HG03575 (cell line): ENCODE results near the gene TMSB10.
"Not testable (repeated sequence)": the region's sequence is repeated elsewhere in the genome, so short reads cannot be mapped to it uniquely, and the experiment has no call there.

Source experiments
- ATAC-seq: cut with Tn5 transposase; IDR thresholded peaks from one replicate; pipeline ENCODE4 v1.9.1; 2021; ENCODE audit not compliant: unreplicated experiment, insufficient number of reproducible peaks, low FRiP score; ENCODE audit errors: extremely low read depth

Gene TMSB10

DNA sequence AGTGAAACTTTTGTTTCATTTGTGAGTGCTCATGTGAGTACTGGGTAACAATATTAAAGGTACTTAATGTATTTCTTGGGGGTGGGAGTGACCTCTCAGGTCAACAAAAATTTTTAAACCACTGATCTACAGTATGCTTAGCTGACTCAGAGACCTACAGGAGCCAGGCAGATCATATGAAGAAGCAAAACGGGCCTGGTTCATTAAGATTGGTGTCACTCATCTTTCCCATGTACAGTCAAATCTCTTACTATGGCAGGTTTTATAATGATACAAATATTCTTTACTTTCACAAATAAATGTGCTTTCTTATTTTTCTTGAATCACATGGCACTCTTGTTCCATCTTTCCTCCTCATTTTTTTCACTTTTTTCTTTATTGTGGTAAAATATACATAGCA is 7.7 kb upstream of the TMSB10 start:
- ATAC-seq, result no peak

DNA sequence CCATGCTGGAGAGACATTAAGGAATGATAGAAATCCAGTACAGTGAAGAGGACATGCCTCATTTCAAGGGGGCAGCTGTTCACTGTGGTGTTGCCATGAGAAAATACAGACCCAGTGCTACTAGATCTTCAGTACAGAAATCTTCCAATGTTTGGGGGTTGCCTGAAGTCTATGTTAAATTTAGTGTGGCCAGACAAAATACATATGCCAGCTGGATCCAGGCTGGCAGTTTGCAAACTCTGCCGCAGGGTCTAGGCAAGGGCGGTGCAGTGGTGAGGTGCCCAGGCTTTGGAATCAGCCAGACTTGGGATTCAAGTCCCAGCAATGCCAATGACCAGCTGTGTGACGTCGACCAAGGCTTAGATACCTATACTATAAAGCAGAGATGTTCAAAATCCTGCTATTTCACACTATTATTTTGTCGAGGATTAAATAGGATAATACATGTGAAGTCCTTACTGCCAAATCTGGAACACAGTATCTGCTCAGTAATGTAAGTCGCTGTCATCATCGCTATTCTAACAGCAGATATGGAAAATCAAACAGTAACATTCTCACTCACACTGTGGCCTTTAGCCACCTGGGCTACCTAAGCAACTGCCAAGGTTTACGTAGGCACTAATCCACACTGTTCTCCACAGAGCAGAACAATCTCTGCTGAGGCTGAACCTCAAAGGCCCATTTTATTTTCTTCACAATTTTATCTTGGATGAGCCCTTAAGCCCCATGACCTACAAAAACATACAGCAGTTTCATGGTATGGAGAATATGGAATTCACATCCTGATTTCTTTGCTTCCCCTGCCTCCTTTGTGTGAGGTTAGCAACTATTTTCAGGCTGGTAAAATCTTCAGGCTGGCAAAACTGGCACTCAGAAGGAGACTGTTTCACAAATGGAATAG is 5.9 kb upstream of the TMSB10 start:
- ATAC-seq, result no peak

DNA sequence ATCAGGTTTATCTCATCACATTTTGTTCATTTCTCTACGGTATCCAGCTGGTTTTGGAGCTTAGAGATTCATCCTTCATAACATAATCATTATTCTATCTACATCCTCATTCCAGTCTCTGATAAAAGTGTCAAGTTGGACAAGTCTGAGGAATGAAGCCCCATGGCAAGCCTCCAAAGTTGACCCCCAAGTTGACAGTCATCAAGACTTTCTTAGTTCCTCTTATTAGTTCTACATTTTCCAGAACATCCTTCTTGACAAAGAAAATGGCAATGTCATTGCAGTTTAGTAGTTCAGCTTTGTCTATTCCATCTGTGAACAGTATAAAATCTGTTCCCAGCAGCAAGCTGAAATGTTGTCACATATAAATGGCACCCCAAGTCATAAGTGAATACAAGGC is 4.5 kb upstream of the TMSB10 start:
- no peak for ATAC-seq

DNA sequence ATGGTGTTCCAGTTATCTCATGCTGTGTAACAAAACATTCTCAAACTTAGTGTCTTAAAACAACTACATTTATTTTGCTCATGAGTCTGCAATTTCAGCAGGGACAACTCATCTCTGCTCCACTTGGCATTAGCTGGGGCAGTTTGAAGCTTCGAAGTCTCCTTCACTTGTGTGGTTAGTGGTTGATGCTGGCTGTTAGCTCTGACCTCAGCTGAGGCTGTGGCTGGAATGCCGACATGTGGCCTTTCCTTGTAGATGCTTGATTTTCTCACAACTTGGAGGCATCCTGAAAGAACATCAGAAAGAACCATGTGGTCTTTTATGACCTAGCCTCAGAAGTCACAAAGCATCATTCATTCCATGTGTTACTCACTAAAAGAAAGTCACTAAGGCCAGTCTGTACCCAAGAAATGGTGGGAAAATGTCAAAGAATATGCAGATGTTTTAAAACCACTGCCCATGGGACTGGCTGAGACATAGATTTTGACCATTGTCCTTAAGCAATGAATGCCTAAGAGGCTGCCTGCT is 3.8 kb upstream of the TMSB10 start:
- ATAC-seq, result no peak

DNA sequence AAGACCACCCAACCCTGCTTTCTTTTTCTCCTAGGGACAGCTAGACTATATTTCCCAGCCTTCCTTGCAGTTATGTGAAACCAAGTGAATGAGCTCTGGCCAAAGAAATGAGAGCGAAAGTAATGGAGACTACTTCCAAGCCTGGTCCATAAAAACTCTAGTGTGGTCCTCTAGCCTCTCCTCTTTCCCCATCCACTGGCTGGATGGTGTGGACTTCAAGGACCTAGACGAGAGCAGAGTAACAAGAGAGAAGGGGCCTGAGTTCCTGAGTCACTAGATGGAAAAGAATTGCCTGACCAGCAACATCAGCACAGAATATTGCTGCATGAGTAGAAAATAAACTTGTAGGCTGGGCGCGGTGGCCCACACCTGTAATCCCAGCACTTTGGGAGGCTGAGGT is 2.9 kb upstream of the TMSB10 start:
- no peak for ATAC-seq

DNA sequence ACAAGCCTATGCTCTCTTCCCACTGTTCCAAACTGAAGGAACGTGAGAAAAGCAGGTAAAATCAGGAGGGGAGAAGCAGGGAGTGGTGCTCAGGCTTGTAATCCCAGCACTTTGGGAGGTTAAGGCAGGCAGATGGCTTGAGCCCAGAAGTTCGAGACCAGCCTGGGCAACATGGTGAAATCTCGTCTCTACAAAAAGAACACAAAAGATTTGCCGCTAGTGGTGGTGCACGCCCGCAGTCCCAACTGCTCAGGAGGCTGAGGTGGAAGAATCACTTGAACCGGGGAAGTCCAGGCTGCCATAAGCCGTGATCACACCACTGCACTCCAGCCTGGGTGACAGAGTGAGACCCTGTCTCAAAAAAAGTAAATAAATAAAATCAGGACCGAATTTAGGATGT is 1.3 kb upstream of the TMSB10 start:
- ATAC-seq, result no peak

DNA sequence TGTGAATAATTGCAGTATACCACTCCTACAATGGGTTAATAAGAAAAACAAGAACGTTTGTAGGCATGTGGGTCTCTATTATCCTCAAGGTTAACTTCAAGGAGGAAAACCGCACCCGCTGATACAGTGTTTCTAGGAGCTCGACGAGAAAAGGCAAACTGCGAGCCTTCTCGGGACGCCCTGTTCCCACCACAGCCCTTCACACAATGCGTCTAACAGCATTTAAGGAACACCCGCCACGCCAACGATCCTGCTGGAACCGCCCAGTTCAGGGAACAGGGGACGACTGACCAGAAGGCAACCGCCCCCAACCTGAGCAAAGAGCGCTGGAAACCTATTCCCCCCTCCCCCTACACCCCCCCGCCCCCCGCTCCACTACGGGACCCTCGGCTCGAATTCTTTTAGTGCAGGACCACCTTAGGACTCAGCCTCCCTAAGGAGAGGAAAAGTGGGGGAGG is 710 bp upstream of the TMSB10 start:
- no peak for ATAC-seq

DNA sequence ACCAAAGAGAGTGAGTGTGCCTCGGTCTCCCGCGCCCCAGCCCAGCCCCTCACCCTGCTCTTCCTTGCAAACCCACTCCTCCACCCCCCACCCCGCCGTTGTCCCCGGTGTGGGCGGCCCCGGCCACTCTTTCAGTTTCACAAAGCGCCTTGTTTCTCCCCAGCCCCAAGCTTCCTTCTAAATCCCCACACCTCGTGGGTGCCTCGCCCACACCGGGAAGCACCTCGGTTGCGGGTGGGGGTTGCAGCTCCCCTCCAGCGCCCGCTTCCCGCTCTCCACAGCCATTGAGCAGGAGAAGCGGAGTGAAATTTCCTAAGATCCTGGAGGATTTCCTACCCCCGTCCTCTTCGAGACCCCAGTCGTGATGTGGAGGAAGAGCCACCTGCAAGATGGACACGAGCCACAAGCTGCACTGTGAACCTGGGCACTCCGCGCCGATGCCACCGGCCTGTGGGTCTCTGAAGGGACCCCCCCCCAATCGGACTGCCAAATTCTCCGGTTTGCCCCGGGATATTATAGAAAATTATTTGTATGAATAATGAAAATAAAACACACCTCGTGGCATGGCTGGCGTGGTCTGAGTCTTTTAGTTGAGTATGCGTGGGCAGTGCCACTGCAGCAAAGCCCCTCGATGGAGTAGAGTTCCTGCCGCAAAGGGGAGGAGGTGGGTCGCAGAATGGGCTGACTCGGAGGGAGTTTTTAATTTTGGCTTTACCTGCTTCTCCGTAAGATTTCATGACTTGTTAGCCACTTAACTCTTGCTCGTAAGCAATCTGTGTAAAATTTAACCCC is 848 bp downstream of the TMSB10 start:
- ATAC-seq, result no peak

DNA sequence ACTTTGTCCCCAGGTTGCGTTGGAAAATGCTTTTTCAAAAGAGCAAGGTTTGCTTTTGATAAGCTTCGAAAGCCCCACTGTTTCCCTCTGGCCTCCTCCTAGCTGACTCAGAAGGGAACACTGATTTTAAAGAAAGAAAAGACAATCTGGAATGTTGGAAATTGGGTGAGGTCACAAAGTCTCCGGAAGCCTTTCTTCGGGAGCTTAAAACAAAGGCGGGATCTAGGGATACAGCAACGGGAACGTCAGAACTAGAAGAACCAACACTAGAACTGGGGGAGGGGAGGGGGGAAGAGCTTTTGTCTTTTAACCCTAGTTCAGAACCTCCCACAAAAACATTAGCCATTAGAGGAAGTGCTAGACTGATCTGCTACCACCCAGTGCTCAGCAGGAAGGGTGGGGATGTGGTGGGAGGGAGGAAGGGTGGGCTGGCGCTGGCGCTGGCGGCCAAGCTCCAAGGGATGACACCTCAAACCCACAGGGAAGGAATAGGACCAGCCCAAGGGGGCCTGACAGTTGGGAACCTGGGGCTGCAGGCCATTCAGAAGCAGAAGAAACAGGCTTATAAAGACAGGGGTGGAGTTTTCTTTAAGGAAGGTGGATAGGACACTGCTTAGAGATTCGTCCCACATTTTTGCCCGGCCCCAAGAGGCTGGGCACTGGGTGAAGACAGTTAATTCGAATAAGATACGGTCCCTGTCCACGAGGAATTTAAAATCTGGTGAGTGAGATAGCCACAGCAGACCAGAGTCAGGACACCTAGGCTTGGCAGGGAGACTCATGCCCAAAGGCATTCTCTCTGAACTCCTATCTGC is 1.7 kb downstream of the TMSB10 start:
- ATAC-seq, result no peak

DNA sequence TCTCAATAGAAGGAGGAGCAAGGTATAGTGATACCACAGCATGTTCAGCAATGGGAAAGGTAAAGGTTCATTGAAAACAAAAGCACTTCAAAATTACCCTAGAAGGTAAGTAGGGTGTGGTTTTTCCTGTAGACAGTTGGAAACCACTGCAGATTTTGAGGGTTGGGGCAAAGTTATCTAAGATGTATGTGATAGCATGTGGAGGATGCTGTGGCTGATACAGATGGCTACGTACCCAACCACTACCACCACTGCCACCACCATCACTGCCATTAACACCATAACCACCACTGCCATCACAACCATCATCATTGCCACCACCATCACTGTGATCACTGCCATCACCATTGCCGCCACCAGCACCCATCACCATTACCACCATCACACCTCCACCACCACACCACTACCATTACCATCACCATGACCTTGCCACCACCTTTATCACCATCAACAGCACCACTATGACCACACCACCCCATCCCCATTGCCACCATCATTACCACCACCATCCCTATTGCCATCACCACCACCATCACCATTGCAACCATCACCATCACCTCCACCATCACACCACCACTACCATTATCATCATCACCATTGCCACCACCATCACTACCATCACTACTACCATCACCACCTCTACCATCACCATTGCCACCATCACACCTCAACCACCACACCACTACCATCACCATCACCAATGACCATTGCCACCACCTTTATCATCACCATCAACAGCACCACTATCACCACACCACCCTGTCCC is 3.7 kb downstream of the TMSB10 start:
- ATAC-seq, result no peak

DNA sequence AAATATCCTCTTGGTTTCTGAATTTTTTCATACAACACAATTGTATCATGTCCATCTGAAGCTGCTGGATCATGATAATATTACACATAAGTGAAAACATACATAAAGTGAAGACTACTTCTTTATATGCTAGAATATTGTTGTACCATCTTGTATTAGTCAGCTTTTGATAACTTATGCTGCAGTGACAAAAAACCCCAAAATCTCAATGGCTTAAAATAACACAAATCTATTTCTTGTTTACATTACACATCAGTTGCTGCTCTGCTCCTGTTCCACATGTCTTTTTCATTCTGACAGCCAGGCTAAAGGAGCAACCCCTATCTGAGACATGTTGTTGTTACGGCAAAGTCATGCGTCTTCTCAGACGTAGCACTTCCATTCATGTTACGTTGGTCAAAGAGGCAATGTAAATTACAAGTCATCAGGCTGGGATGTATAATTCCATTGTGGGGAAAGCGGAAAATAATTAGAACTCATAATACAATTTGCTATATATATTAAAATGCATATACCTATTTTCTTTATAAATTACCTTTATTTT is 5.8 kb downstream of the TMSB10 start:
- ATAC-seq, result no peak

DNA sequence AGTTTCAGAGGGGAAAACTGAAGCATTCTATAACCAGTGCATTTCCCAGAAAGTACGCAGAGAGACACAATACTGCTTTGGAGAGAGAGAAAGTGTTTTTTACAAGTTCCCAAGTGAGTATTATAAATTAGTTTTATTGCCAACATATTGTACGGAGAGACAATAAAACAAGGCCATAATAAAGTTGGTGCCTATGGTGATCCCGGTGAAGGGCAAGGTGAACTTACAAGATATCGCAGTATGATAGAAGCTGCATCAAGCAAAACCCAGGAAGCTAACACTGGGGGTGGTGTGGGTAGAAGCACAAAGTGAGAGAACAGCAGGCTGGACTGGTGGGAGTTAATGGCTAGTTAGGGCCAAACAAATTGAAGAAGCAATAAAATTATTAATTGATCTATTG is 7.5 kb downstream of the TMSB10 start:
- no peak for ATAC-seq

DNA sequence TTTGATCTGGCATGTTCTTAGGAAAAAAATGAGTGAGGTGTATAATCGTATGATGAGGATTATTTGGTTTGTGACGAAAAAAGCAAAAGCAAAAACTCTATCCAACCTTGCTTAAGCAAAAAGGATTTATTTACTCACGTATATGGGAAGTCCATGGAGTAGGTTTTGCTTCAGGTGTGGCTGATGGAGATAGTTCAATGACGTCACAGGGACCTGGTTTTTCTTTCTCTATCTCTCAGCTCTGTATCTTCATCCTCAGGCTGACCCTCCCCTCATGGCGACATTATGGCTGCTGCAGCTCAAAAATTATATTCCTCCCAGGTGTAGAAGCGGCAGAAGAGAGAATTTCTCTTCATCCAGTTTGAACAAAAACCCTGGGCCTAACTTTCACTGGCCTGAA is 8.9 kb downstream of the TMSB10 start:
- no peak for ATAC-seq

DNA sequence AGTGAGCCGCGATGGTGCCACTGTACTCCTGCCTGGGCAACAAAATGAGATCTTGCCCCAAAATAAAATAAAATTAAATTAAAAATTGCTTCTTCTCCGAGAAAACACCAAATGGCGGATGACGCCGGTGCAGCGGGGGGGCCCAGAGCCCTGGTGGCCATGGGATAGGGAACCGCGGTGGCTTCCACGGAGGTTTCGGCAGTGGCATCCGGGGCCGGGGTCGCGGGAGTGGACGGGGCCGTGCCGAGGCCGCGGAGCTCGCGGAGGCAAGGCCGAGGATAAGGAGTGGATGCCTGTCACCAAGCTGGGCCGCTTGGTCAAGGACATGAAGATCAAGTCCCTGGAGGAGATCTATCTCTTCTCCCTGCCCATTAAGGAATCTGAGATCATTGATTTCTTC is 10.2 kb downstream of the TMSB10 start:
- not testable (repeated sequence) for ATAC-seq

DNA sequence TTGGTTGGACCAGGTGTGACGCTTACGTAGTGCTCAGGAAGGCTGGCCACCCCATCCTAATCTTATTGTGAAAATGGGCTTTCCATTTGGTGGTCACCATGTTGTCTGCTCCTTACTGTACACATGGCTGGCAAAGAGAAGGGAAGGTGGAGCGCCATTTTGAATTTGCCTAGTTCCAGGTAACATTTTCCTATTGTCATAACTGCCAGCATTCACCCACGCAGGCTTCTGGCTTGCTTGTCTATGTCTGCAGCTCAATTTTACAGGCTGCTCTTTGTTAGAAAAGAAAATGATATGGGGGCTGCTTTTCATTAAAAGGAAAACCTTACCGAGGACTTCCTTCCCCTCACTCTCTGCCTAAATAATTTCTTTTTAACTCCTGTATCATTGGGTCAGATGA is 12.4 kb downstream of the TMSB10 start:
- not testable (repeated sequence) for ATAC-seq

DNA sequence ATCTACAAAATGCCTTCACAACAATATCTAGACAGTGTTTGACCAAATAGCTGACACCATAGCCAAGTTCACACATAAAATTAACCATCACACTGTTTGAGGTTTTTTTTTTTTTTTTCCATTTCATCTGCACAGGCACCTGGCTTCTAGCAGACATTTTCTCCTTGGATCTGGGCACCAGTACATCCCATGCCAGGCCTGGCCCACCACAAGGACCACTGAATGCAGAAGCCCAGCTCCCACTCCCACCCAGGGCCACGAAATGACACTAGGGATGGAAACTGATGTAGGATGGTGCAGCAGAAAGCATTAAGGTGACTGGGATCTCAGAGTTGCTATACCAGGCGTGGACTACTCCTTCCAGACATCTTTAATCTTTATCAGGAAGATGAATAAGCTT is 13.0 kb downstream of the TMSB10 start:
- no peak for ATAC-seq

DNA sequence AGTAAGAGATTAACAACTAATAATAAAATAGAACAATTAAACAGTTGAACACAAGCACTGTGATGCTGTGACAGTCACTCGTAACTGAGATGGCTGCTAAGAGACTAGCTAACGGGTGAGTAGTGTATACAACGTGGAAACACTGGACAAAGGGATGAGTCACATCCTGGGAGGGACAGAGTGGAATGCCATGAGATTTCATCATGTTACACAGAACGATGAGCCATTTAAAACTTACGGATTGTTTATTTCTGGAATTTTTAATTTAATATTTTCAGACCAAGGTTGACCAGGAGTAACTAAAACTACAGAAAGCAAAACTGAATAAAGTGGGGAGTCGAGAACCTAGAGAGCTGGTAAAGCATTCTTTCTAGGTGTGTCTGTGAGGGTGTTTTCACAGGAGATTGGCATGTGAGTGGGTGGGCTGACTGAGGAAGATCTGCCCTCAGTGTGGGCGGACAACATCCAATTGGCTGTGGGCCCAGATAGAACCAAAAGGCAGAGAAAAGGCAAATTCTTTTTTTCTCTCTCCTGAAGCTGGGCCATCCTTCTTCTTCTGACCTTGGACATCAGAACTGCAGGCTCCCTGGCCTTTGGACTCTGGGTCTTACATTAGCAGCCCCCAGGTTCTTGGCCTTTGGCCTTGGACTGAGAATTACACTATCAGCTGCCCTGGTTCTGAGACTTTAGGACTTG is 14.6 kb downstream of the TMSB10 start:
- ATAC-seq, result peak; percentile 21

DNA sequence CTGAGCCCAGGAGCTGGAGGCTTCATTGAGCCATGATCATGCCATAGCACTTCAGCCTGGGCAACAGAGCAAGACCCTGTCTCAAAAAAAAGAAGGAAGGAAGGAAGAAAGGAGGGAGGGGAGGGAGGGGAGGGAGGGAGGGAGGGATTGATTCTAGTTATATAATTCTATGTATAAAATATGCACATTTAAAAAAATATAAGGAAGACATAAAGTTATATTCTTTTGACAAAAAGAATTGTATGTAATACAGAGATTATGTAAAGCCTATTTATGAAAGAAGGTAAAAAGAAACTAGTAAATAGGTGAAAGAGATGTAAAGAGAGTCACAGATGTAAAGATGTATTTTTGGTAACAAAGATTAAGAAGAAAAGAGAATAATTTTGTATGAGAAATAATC is 17.6 kb downstream of the TMSB10 start:
- ATAC-seq, result no peak
